HG02938 (cell line): ENCODE results near the gene EPHA2.
"Not testable (repeated sequence)": the region's sequence is repeated elsewhere in the genome, so short reads cannot be mapped to it uniquely, and the experiment has no call there.

Source experiments
- ATAC-seq: cut with Tn5 transposase; IDR thresholded peaks from one replicate; pipeline ENCODE4 v1.9.1; 2021; ENCODE audit warnings: mild to moderate bottlenecking, moderate library complexity; ENCODE audit not compliant: unreplicated experiment

EPHA2 gene

GRCh38 chr1:16155537-16156410 lies at the start of gene EPHA2:
Gene EPHA2, minus strand, starts transcription at chr1:16156069. Its CDS starts 137 bp downstream, at chr1:16155932.
- no peak for ATAC-seq

- ATAC-seq = no peak
Observed at GRCh38 chr1:16205334-16205671, 49.4 kb upstream of the EPHA2 start.

GRCh38 chr1:16204634-16205333 lies 48.9 kb upstream of the EPHA2 start:
- no peak for ATAC-seq

- no peak for ATAC-seq
Observed at GRCh38 chr1:16204216-16204615, 48.3 kb upstream of the EPHA2 start.

GRCh38 chr1:16203550-16203949 lies 47.7 kb upstream of the EPHA2 start:
- ATAC-seq = no peak

GRCh38 chr1:16202281-16203210 lies 46.7 kb upstream of the EPHA2 start:
- ATAC-seq = no peak

GRCh38 chr1:16199700-16200099 lies 43.8 kb upstream of the EPHA2 start:
- ATAC-seq = no peak

- no peak for ATAC-seq
Observed at GRCh38 chr1:16199157-16199501, 43.3 kb upstream of the EPHA2 start.

GRCh38 chr1:16198444-16199156 lies 42.7 kb upstream of the EPHA2 start:
- no peak for ATAC-seq

GRCh38 chr1:16196874-16197273 lies 41.0 kb upstream of the EPHA2 start:
- ATAC-seq = no peak

- not testable (repeated sequence) for ATAC-seq
Observed at GRCh38 chr1:16196139-16196538, 40.3 kb upstream of the EPHA2 start.

- ATAC-seq = no peak
Observed at GRCh38 chr1:16195518-16195905, 39.6 kb upstream of the EPHA2 start.

- no peak for ATAC-seq
Observed at GRCh38 chr1:16191916-16192546, 36.2 kb upstream of the EPHA2 start.

GRCh38 chr1:16191309-16191708 lies 35.4 kb upstream of the EPHA2 start:
- ATAC-seq = no peak

- ATAC-seq = no peak
Observed at GRCh38 chr1:16189921-16190621, 34.2 kb upstream of the EPHA2 start.

- ATAC-seq = no peak
Observed at GRCh38 chr1:16189003-16189402, 33.1 kb upstream of the EPHA2 start.

- no peak for ATAC-seq
Observed at GRCh38 chr1:16187748-16188401, 32.0 kb upstream of the EPHA2 start.

GRCh38 chr1:16186655-16187235 lies 30.9 kb upstream of the EPHA2 start:
- no peak for ATAC-seq
